22Rv1 (cell line): Measurements from ENCODE around the gene MSI2.

Source experiments
- CTCF ChIP-seq: fragments of 450-650 bp; IDR thresholded peaks from 2 replicates; pipeline ENCODE4 v1.5.1; 2017; ENCODE audit warnings: mild to moderate bottlenecking
- ZFX ChIP-seq: fragments of 450-650 bp; IDR thresholded peaks from 2 replicates; pipeline ENCODE4 v1.6.1; 2017; ENCODE audit warnings: antibody characterized with exemption, borderline replicate concordance

- TF ChIP-seq CTCF (no peak), ZFX (no peak)
These were observed 186.7 kb downstream of the MSI2 start for GRCh38 chr17:57442914-57443571.
